GM23338 (cell line): Measurements from ENCODE around the gene IL24. TPM values are rescaled to one million over a fixed set of nuclear protein-coding genes. Genes with fewer than 3 reads are reported as not detected.

ENCODE experiments used
- ATAC-seq: fragments of 200-7000 bp; cut with Tn5 transposase; 3 replicates; pipeline ENCODE4 v1.9.1; 2020
- DNase-seq: peaks from one replicate; pipeline ENCODE4 v3.0.0-alpha.2; 2015; ENCODE audit warnings: low spot score
- H2AFZ ChIP-seq: fragments of 200-600 bp; sonication (generic); 2 replicates; pipeline ENCODE4 v1.8.0; 2016; ENCODE audit warnings: antibody characterized with exemption, mild to moderate bottlenecking, moderate library complexity
- H3F3A ChIP-seq: fragments of 200-600 bp; sonication (generic); replicated peaks from 2 replicates; pipeline ENCODE4 v1.8.0; 2017; ENCODE audit warnings: antibody characterized with exemption, mixed run types, low read depth
- H3K27ac ChIP-seq: fragments of 200-600 bp; sonication (generic); 2 replicates; pipeline ENCODE4 v1.6.1; 2016; ENCODE audit warnings: low read depth
- H3K27me3 ChIP-seq: fragments of 200-600 bp; sonication (generic); 2 replicates; pipeline ENCODE4 v1.8.0; 2016; ENCODE audit warnings: mild to moderate bottlenecking, mixed run types, moderate library complexity; ENCODE audit not compliant: insufficient read depth
- H3K36me3 ChIP-seq: fragments of 200-600 bp; sonication (generic); 2 replicates; pipeline ENCODE4 v1.8.0; 2016; ENCODE audit warnings: mild to moderate bottlenecking; ENCODE audit not compliant: insufficient read depth
- H3K4me1 ChIP-seq: fragments of 200-600 bp; sonication (generic); 2 replicates; pipeline ENCODE4 v1.8.0; 2016; ENCODE audit warnings: mild to moderate bottlenecking, moderate library complexity; ENCODE audit not compliant: insufficient read depth
- H3K4me2 ChIP-seq: fragments of 200-600 bp; sonication (generic); 2 replicates; pipeline ENCODE4 v1.7.1; 2017; ENCODE audit warnings: mixed run types
- H3K4me3 ChIP-seq: fragments of 200-600 bp; sonication (generic); 2 replicates; pipeline ENCODE4 v1.6.1; 2016; ENCODE audit warnings: mixed run types
- H3K79me2 ChIP-seq: fragments of 200-600 bp; sonication (generic); replicated peaks from 2 replicates; pipeline ENCODE4 v1.8.0; 2017; ENCODE audit warnings: mild to moderate bottlenecking; ENCODE audit not compliant: insufficient read depth
- H3K9me2 ChIP-seq: fragments of 200-600 bp; sonication (generic); 2 replicates; pipeline ENCODE4 v1.8.0; 2017; ENCODE audit not compliant: insufficient read depth
- H4K20me1 ChIP-seq: fragments of 200-600 bp; sonication (generic); replicated peaks from 2 replicates; pipeline ENCODE4 v1.8.0; 2017; ENCODE audit warnings: mild to moderate bottlenecking; ENCODE audit not compliant: insufficient read depth
- H3K27ac Mint-ChIP-seq: 2 replicates; pipeline ENCODE4 v1.8.0; 2020; ENCODE audit warnings: inconsistent platforms, mild to moderate bottlenecking, moderate library complexity, mixed read lengths
- H3K27me3 Mint-ChIP-seq: 3 replicates; pipeline ENCODE4 v1.8.0; 2022; ENCODE audit warnings: low read depth, mild to moderate bottlenecking, moderate library complexity, mixed read lengths, inconsistent platforms; ENCODE audit not compliant: insufficient read depth, poor library complexity
- H3K36me3 Mint-ChIP-seq: 3 replicates; pipeline ENCODE4 v1.8.0; 2021; ENCODE audit warnings: low read depth, mild to moderate bottlenecking, inconsistent platforms, moderate library complexity, mixed read lengths
- H3K4me1 Mint-ChIP-seq: 3 replicates; pipeline ENCODE4 v1.8.0; 2020; ENCODE audit warnings: mild to moderate bottlenecking, inconsistent platforms, mixed read lengths
- H3K4me3 Mint-ChIP-seq: 3 replicates; pipeline ENCODE4 v1.8.0; 2021; ENCODE audit warnings: moderate library complexity, mild to moderate bottlenecking, inconsistent platforms, mixed read lengths
- H3K9me3 Mint-ChIP-seq: 3 replicates; pipeline ENCODE4 v1.8.0; 2020; ENCODE audit warnings: moderate library complexity, mild to moderate bottlenecking, inconsistent platforms, mixed read lengths
- CREB1 ChIP-seq: fragments of 250-450 bp; sonication (Bioruptor Pico); IDR thresholded peaks from 2 replicates; pipeline ENCODE4 v1.5.0; 2020; ENCODE audit warnings: low read depth, mild to moderate bottlenecking, moderate library complexity
- CTCF ChIP-seq, 2 experiments: fragments of 200-600 bp in 1 of 2; sonication (generic) in 1 of 2; conservative IDR thresholded peaks; 2 replicates each; pipeline versions ENCODE4 v1.5.1 to v1.6.1; 2016 to 2017; ENCODE audit warnings: antibody characterized with exemption in 2 of 2, low read depth in 2 of 2, mild to moderate bottlenecking in 2 of 2, moderate library complexity in 1 of 2
- ETS1 ChIP-seq: IDR thresholded peaks from 2 replicates; pipeline ENCODE4 v1.6.1; 2016; ENCODE audit warnings: antibody characterized with exemption
- EZH2 ChIP-seq: fragments of 200-600 bp; sonication (generic); IDR thresholded peaks from one replicate; pipeline ENCODE4 v1.8.0; 2017; ENCODE audit warnings: antibody characterized with exemption, mild to moderate bottlenecking, low read depth; ENCODE audit not compliant: unreplicated experiment
- EZH2phosphoT487 ChIP-seq: fragments of 200-600 bp; sonication (generic); IDR thresholded peaks from one replicate; pipeline ENCODE4 v1.8.1; 2018; ENCODE audit warnings: antibody characterized with exemption; ENCODE audit not compliant: unreplicated experiment
- JUNB ChIP-seq: IDR thresholded peaks from one replicate; pipeline ENCODE4 v1.6.1; 2016; ENCODE audit warnings: antibody characterized with exemption; ENCODE audit not compliant: unreplicated experiment
- NANOG ChIP-seq: IDR thresholded peaks from 2 replicates; pipeline ENCODE4 v1.6.1; 2016; ENCODE audit warnings: antibody characterized with exemption, borderline replicate concordance
- POLR2AphosphoS5 ChIP-seq: IDR thresholded peaks from 2 replicates; pipeline ENCODE4 v1.6.1; 2016; ENCODE audit warnings: antibody characterized with exemption, low read depth
- REST ChIP-seq: IDR thresholded peaks from one replicate; pipeline ENCODE4 v1.6.1; 2018; ENCODE audit warnings: antibody characterized with exemption; ENCODE audit not compliant: unreplicated experiment
- STAT1 ChIP-seq: IDR thresholded peaks from one replicate; pipeline ENCODE4 v1.6.1; 2016; ENCODE audit warnings: antibody characterized with exemption; ENCODE audit not compliant: unreplicated experiment
- ZNF114 ChIP-seq: fragments of 250-450 bp; sonication (Bioruptor Pico); IDR thresholded peaks from 2 replicates; pipeline ENCODE4 v1.5.0; 2020; ENCODE audit warnings: mild to moderate bottlenecking, moderate library complexity
- ZNF331 ChIP-seq: fragments of 250-450 bp; sonication (Bioruptor Pico); IDR thresholded peaks from 2 replicates; pipeline ENCODE4 v1.5.0; 2020; ENCODE audit warnings: low read depth, mild to moderate bottlenecking, moderate library complexity
- ZNF462 ChIP-seq: fragments of 250-450 bp; sonication (Bioruptor Pico); IDR thresholded peaks from 2 replicates; pipeline ENCODE4 v1.5.0; 2020; ENCODE audit warnings: mild to moderate bottlenecking, moderate library complexity
- polyA plus RNA-seq: library from polyadenylated mRNA; unstranded; fragments of >200 nt; fragmentation: Nextera tagmentation; extraction: Ambion mirVana; gene quantifications from 2 replicates; pipeline ENCODE4 v1.2.1, GENCODE V29; 2016
- total RNA-seq: library from RNA; depleted of rRNA; stranded (reverse); fragments of >200 nt; shearing (Covaris generic); gene quantifications from 2 replicates; pipeline ENCODE4 v1.2.3, GENCODE V29; 2014

Gene IL24
- total and polyA plus RNA-seq, 2 experiments from 2014 or later = not detected

- no peak overlapping the region for H3K4me3 Mint-ChIP-seq
- H3K4me1 Mint-ChIP-seq = peaks cover 19% of the 10 kb centered on the region
- Histone ChIP-seq H3K9me2 (0 out of 2 replicates have a peak, but pooled peaks cover 10% of the 10 kb centered on the region), H2AFZ (no peak overlapping the region), H3K36me3 (no peaks in the 10 kb centered on the region; the same call in 1 of the 2 replicates), H3F3A (no peaks in the 10 kb centered on the region), H4K20me1 (no peaks in the 10 kb centered on the region), H3K79me2 (no peaks in the 10 kb centered on the region), H3K27ac (no peak overlapping the region), H3K4me1 (peaks cover 18% of the 10 kb centered on the region), H3K4me3 (no peak overlapping the region), H3K4me2 (no peak overlapping the region), H3K27me3 (no peaks in the 10 kb centered on the region)
- no peak overlapping the region for H3K27ac Mint-ChIP-seq
- ATAC-seq = no peak
- DNase-seq = no peak
- no peaks in the 10 kb centered on the region; the same call in 2 of the 3 replicates for H3K9me3 Mint-ChIP-seq
- H3K36me3 Mint-ChIP-seq = no peaks in the 10 kb centered on the region
- no peak for TF ChIP-seq CREB1 (CRISPR knock-in tag)
- TF ChIP-seq ZNF462 (CRISPR knock-in tag) = no peak
- TF ChIP-seq ZNF331 (CRISPR knock-in tag) = no peak
- TF ChIP-seq EZH2 = no peak
- no peak for TF ChIP-seq CTCF (conservative IDR thresholded peaks at IDR 0.05; ENCODE audit: low read depth in 2 of 2)
- no peak for TF ChIP-seq REST
- no peak for TF ChIP-seq JUNB
- TF ChIP-seq ETS1 = no peak
- TF ChIP-seq NANOG = no peak
- no peak for TF ChIP-seq POLR2AphosphoS5
- no peak for TF ChIP-seq EZH2phosphoT487
- TF ChIP-seq STAT1 = no peak
- TF ChIP-seq ZNF114 (CRISPR knock-in tag) = no peak
- peaks cover 6% of the 10 kb centered on the region for H3K27me3 Mint-ChIP-seq
Observed at GRCh38 chr1:206892351-206892984, 4.8 kb upstream of the IL24 start.
